Large intestine (tissue), 3 donors: ENCODE data around the gene MAPK7. TPM values are rescaled to one million over a fixed set of nuclear protein-coding genes. Genes with fewer than 3 reads are reported as not detected.

Source experiments
- DNase-seq, 2 donors: peaks; one replicate each; pipeline versions ENCODE4 v3.0.0 to v3.0.0-alpha.2; 2013
- H3K27ac ChIP-seq: one replicate; pipeline ENCODE4 v1.5.1; 2013; ENCODE audit warnings: low read length
- H3K27me3 ChIP-seq: 2 replicates; pipeline ENCODE4 v1.6.1; 2013; ENCODE audit warnings: low read length; ENCODE audit not compliant: control insufficient read depth, insufficient read depth
- H3K36me3 ChIP-seq: 2 replicates; pipeline ENCODE4 v1.6.1; 2013; ENCODE audit warnings: low read length; ENCODE audit not compliant: control insufficient read depth, insufficient read depth
- H3K4me1 ChIP-seq: one replicate; pipeline ENCODE4 v1.6.1; 2013; ENCODE audit warnings: low read length; ENCODE audit not compliant: control insufficient read depth, insufficient read depth
- H3K4me3 ChIP-seq: one replicate; pipeline ENCODE4 v1.5.1; 2013; ENCODE audit warnings: low read length
- H3K9me3 ChIP-seq: one replicate; pipeline ENCODE4 v1.6.1; 2013; ENCODE audit warnings: mild to moderate bottlenecking, low read depth, low read length, moderate library complexity; ENCODE audit not compliant: control insufficient read depth
- WGBS: methylation state at CpG from one replicate; pipeline ENCODE4 v1.1.5; 2013; ENCODE audit warnings: low lambda C conversion rate; ENCODE audit not compliant: insufficient coverage; 5-methylcytosine and 5-hydroxymethylcytosine counted together
- polyA plus RNA-seq: library from polyadenylated mRNA; unstranded; fragments of 120-200 nt; gene quantifications from one replicate; pipeline ENCODE4 v1.2.1, GENCODE V29; 2013

MAPK7 gene
- polyA plus RNA-seq, 1 donor: 20.4 TPM

- Histone ChIP-seq H3K36me3 (no peaks in the 10 kb centered on the region), H3K9me3 (no peaks in the 10 kb centered on the region), H3K27me3 (no peaks in the 10 kb centered on the region), H3K27ac (no peak overlapping the region), H3K4me3 (no peak overlapping the region), H3K4me1 (no peaks in the 10 kb centered on the region)
- no CpG with 5 or more reads among the region's 7 CpGs for WGBS
- no peak for DNase-seq
These were observed 40.1 kb downstream of the MAPK7 start for GRCh38 chr17:19418251-19418992.

GRCh38 chr17:19421219-19421618 is 42.9 kb downstream of the MAPK7 start:
- no peak overlapping the region for H3K4me3 ChIP-seq
- H3K4me1 ChIP-seq: peaks cover 15% of the 10 kb centered on the region
- 30% methylated on average over 2 of the region's 4 CpGs for WGBS
- peak in 1 of 2 donors; percentile 20 for DNase-seq
- no peaks in the 10 kb centered on the region for H3K9me3 ChIP-seq
- no peaks in the 10 kb centered on the region for H3K36me3 ChIP-seq
- H3K27me3 ChIP-seq: no peaks in the 10 kb centered on the region
- H3K27ac ChIP-seq: no peak overlapping the region

GRCh38 chr17:19421926-19422325 is 43.6 kb downstream of the MAPK7 start:
- WGBS: 100% methylated on average over 1 of the region's 6 CpGs
- peaks cover 15% of the 10 kb centered on the region for H3K4me1 ChIP-seq
- H3K27me3 ChIP-seq: no peaks in the 10 kb centered on the region
- H3K36me3 ChIP-seq: no peaks in the 10 kb centered on the region
- no peak overlapping the region for H3K4me3 ChIP-seq
- no peak for DNase-seq
- no peaks in the 10 kb centered on the region for H3K9me3 ChIP-seq
- no peak overlapping the region for H3K27ac ChIP-seq

- 19% methylated on average over 4 of the region's 8 CpGs for WGBS
- no peaks in the 10 kb centered on the region for H3K9me3 ChIP-seq
- DNase-seq: peak in 1 of 2 donors; percentile 73
- H3K27me3 ChIP-seq: no peaks in the 10 kb centered on the region
- H3K4me1 ChIP-seq: peaks cover 15% of the 10 kb centered on the region
- H3K4me3 ChIP-seq: no peak overlapping the region
- no peaks in the 10 kb centered on the region for H3K36me3 ChIP-seq
- peak overlapping the region; percentile 13 for H3K27ac ChIP-seq
These were observed 46.9 kb downstream of the MAPK7 start for GRCh38 chr17:19424934-19425868.

GRCh38 chr17:19426631-19427030 is 48.3 kb downstream of the MAPK7 start:
- no peaks in the 10 kb centered on the region for H3K9me3 ChIP-seq
- peaks cover 15% of the 10 kb centered on the region for H3K4me1 ChIP-seq
- H3K4me3 ChIP-seq: no peak overlapping the region
- no peak overlapping the region for H3K27ac ChIP-seq
- no peak for DNase-seq
- H3K36me3 ChIP-seq: no peaks in the 10 kb centered on the region
- 87% methylated on average over 3 of the region's 5 CpGs for WGBS
- no peaks in the 10 kb centered on the region for H3K27me3 ChIP-seq

GRCh38 chr17:19431691-19432090 is 53.4 kb downstream of the MAPK7 start:
- H3K27ac ChIP-seq: no peak overlapping the region
- DNase-seq: no peak
- no peaks in the 10 kb centered on the region for H3K4me1 ChIP-seq
- H3K27me3 ChIP-seq: no peaks in the 10 kb centered on the region
- H3K4me3 ChIP-seq: no peak overlapping the region
- H3K9me3 ChIP-seq: no peaks in the 10 kb centered on the region
- no peaks in the 10 kb centered on the region for H3K36me3 ChIP-seq
- no CpG with 5 or more reads among the region's 3 CpGs for WGBS

Other genes starting within 250 kb of the MAPK7 start
- 24.2 TPM for gene EPN2, start 141.1 kb upstream of the MAPK7 start, polyA plus RNA-seq
- 19.8 TPM for gene B9D1, start 15.8 kb upstream of the MAPK7 start, polyA plus RNA-seq
- gene MFAP4, start 8.7 kb downstream of the MAPK7 start, polyA plus RNA-seq: 116 TPM
- gene RNF112, start 32.7 kb downstream of the MAPK7 start, polyA plus RNA-seq: 3.7 TPM
- 1.1 TPM for gene SLC47A1, start 155.4 kb downstream of the MAPK7 start, polyA plus RNA-seq